Neural progenitor cell (in vitro differentiated cells): ENCODE measurements around the gene SCAF8. TPM values are rescaled to one million over a fixed set of nuclear protein-coding genes. Genes with fewer than 3 reads are reported as not detected.
A peak's percentile ranks its signal among the peaks of the same experiment; 100 is the strongest.

Experiments used
- DNase-seq: peaks from one replicate; pipeline ENCODE4 v3.0.0-alpha.2; 2016; ENCODE audit warnings: low spot score
- H2AFZ ChIP-seq: fragments of 200-600 bp; sonication (generic); replicated peaks from 2 replicates; pipeline ENCODE4 v1.6.1; 2016; ENCODE audit warnings: antibody characterized with exemption
- H3F3A ChIP-seq: fragments of 200-600 bp; sonication (generic); 2 replicates; pipeline ENCODE4 v1.6.1; 2016; ENCODE audit warnings: antibody characterized with exemption, low read depth
- H3K27ac ChIP-seq: fragments of 200-600 bp; sonication (generic); 2 replicates; pipeline ENCODE4 v1.5.1; 2016; ENCODE audit warnings: mild to moderate bottlenecking
- H3K27me3 ChIP-seq: fragments of 200-600 bp; sonication (generic); 2 replicates; pipeline ENCODE4 v1.6.1; 2016; ENCODE audit warnings: mild to moderate bottlenecking, moderate library complexity
- H3K36me3 ChIP-seq: fragments of 200-600 bp; sonication (generic); 2 replicates; pipeline ENCODE4 v1.5.1; 2016
- H3K4me1 ChIP-seq: fragments of 200-600 bp; sonication (generic); 2 replicates; pipeline ENCODE4 v1.6.1; 2016; ENCODE audit warnings: mixed run types
- H3K4me2 ChIP-seq: fragments of 200-600 bp; sonication (generic); 2 replicates; pipeline ENCODE4 v1.6.1; 2016
- H3K4me3 ChIP-seq: fragments of 200-600 bp; sonication (generic); 2 replicates; pipeline ENCODE4 v1.5.1; 2016
- H3K79me2 ChIP-seq: fragments of 200-600 bp; sonication (generic); 2 replicates; pipeline ENCODE4 v1.6.1; 2016; ENCODE audit warnings: low read depth
- H3K9ac ChIP-seq: fragments of 200-600 bp; sonication (generic); 2 replicates; pipeline ENCODE4 v1.6.1; 2016
- H3K9me3 ChIP-seq: fragments of 200-600 bp; sonication (generic); 2 replicates; pipeline ENCODE4 v1.5.1; 2016; ENCODE audit warnings: low read depth
- H4K20me1 ChIP-seq: fragments of 200-600 bp; sonication (generic); 2 replicates; pipeline ENCODE4 v1.6.1; 2016; ENCODE audit warnings: low read depth
- H3K27ac Mint-ChIP-seq: 3 replicates; pipeline ENCODE4 v1.8.0; 2021; ENCODE audit warnings: mixed read lengths
- H3K27me3 Mint-ChIP-seq: 2 replicates; pipeline ENCODE4 v1.8.0; 2022; ENCODE audit warnings: low read depth, mild to moderate bottlenecking, inconsistent platforms, moderate library complexity, mixed read lengths; ENCODE audit not compliant: insufficient read depth
- H3K36me3 Mint-ChIP-seq: 3 replicates; pipeline ENCODE4 v1.8.0; 2021; ENCODE audit warnings: mixed read lengths
- H3K4me1 Mint-ChIP-seq: 3 replicates; pipeline ENCODE4 v1.8.0; 2021; ENCODE audit warnings: mixed read lengths
- H3K4me3 Mint-ChIP-seq: 3 replicates; pipeline ENCODE4 v1.8.0; 2021; ENCODE audit warnings: mild to moderate bottlenecking, moderate library complexity, mixed read lengths
- H3K9me3 Mint-ChIP-seq: 3 replicates; pipeline ENCODE4 v1.8.0; 2020; ENCODE audit warnings: mixed read lengths
- EZH2 ChIP-seq: fragments of 200-600 bp; sonication (generic); IDR thresholded peaks from 2 replicates; pipeline ENCODE4 v1.6.1; 2017; ENCODE audit warnings: antibody characterized with exemption, mild to moderate bottlenecking, moderate library complexity
- EZH2phosphoT487 ChIP-seq: fragments of 200-600 bp; sonication (generic); IDR thresholded peaks from 2 replicates; pipeline ENCODE4 v1.6.1; 2017; ENCODE audit warnings: antibody characterized with exemption
- total RNA-seq: library from RNA; depleted of rRNA; stranded (reverse); fragments of >200 nt; gene quantifications from 2 replicates; pipeline ENCODE4 v1.2.3, GENCODE V29; 2015; ENCODE audit warnings: low replicate concordance
- TF ChIP-seq, protein P1 (sequence below): fragments of 200-600 bp; sonication (generic); IDR thresholded peaks from 2 replicates; pipeline ENCODE4 v1.5.1; 2017; ENCODE audit warnings: antibody characterized with exemption, mild to moderate bottlenecking

SCAF8 gene
- total RNA-seq, 1 donor from 2014 or later: 62.1 TPM

DNA sequence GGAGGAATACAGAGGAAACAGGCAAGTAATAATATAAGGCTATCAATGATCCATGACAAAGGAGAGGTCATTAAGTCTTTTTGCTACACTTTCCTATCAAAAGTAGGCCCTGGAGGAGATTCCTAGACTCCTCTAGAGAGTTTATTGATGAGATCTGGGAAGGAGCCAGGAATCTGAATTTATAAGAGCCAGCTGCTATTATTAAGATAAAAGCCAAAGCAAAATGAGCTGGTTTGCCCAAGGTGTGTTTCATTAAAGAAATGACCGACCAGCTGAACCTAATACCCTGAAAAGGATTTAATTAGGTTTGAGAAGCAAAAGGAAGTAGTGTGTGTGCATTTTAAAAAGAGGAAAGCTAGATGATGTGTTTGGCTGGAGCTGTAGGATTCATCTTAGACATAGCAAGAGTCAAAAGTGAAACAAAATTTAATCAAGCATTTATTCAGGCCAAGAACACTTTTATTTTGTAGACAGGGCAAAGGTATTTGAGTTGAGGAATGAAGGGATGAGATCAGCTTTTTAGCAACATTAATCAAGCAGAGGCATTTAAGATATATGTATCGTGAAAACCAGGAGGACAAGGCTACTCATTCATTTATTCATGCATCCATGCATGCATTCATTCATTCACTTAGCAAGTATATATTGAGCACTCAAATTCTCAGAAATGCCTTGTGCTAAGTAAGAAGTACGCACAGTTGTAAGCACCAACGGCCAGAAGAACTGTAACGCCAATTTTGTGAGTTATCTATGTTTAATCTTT, 43.5 kb upstream of the SCAF8 start:
- Mint-ChIP-seq H3K4me3 (no peak overlapping the region), H3K4me1 (peaks cover 6% of the 10 kb centered on the region), H3K27me3 (no peaks in the 10 kb centered on the region), H3K27ac (no peak overlapping the region), H3K9me3 (peaks cover 8% of the 10 kb centered on the region), H3K36me3 (no peaks in the 10 kb centered on the region)
- DNase-seq: no peak
- no peaks in the 10 kb centered on the region for H3F3A ChIP-seq
- no peak overlapping the region for H3K9ac ChIP-seq
- no peak overlapping the region for H3K27ac ChIP-seq
- no peak overlapping the region for H3K4me2 ChIP-seq
- no peaks in the 10 kb centered on the region for H4K20me1 ChIP-seq
- H2AFZ ChIP-seq: no peak overlapping the region
- H3K36me3 ChIP-seq: no peaks in the 10 kb centered on the region
- no peaks in the 10 kb centered on the region for H3K79me2 ChIP-seq
- TF ChIP-seq EZH2phosphoT487 (no peak), EZH2 (no peak)
- TF ChIP-seq, protein P1, sequence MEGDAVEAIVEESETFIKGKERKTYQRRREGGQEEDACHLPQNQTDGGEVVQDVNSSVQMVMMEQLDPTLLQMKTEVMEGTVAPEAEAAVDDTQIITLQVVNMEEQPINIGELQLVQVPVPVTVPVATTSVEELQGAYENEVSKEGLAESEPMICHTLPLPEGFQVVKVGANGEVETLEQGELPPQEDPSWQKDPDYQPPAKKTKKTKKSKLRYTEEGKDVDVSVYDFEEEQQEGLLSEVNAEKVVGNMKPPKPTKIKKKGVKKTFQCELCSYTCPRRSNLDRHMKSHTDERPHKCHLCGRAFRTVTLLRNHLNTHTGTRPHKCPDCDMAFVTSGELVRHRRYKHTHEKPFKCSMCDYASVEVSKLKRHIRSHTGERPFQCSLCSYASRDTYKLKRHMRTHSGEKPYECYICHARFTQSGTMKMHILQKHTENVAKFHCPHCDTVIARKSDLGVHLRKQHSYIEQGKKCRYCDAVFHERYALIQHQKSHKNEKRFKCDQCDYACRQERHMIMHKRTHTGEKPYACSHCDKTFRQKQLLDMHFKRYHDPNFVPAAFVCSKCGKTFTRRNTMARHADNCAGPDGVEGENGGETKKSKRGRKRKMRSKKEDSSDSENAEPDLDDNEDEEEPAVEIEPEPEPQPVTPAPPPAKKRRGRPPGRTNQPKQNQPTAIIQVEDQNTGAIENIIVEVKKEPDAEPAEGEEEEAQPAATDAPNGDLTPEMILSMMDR: no peak
- no peaks in the 10 kb centered on the region for H3K4me1 ChIP-seq
- no peak overlapping the region for H3K4me3 ChIP-seq
- no peaks in the 10 kb centered on the region for H3K9me3 ChIP-seq
- H3K27me3 ChIP-seq: no peaks in the 10 kb centered on the region

DNA sequence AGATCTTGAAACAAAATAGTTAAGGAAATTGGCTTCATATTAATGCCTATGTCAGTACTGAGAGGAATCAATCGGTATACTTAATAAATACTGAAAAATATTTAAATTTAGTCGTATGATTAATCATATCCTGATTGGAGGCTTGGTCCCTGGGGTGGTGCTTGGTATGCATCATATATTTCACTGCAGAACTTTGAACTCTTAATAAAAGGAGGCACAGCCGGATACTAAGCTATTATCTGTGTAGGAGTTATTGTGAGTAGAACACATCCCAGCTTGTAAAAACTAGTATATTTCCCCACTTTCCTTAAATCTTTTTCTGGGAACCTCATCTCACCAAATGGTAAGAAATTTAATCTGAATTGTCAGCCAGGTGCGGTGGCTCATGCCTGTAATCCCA, 42.4 kb upstream of the SCAF8 start:
- no peak overlapping the region for H3K4me3 ChIP-seq
- H3K4me2 ChIP-seq: no peak overlapping the region
- H2AFZ ChIP-seq: no peak overlapping the region
- no peak overlapping the region for H3K9ac ChIP-seq
- no peak for DNase-seq
- Mint-ChIP-seq H3K4me1 (peaks cover 6% of the 10 kb centered on the region), H3K9me3 (peaks cover 7% of the 10 kb centered on the region), H3K27ac (no peak overlapping the region), H3K36me3 (no peaks in the 10 kb centered on the region), H3K4me3 (no peak overlapping the region), H3K27me3 (no peaks in the 10 kb centered on the region)
- H3K27me3 ChIP-seq: no peaks in the 10 kb centered on the region
- no peaks in the 10 kb centered on the region for H3K79me2 ChIP-seq
- H3K36me3 ChIP-seq: no peaks in the 10 kb centered on the region
- no peak overlapping the region for H3K27ac ChIP-seq
- TF ChIP-seq EZH2phosphoT487: no peak
- no peaks in the 10 kb centered on the region for H3K9me3 ChIP-seq
- H4K20me1 ChIP-seq: no peaks in the 10 kb centered on the region
- H3K4me1 ChIP-seq: no peaks in the 10 kb centered on the region
- H3F3A ChIP-seq: no peaks in the 10 kb centered on the region

GRCh38 chr6:154696661-154697060, 36.6 kb upstream of the SCAF8 start:
- no peaks in the 10 kb centered on the region for H3K9me3 Mint-ChIP-seq

DNA sequence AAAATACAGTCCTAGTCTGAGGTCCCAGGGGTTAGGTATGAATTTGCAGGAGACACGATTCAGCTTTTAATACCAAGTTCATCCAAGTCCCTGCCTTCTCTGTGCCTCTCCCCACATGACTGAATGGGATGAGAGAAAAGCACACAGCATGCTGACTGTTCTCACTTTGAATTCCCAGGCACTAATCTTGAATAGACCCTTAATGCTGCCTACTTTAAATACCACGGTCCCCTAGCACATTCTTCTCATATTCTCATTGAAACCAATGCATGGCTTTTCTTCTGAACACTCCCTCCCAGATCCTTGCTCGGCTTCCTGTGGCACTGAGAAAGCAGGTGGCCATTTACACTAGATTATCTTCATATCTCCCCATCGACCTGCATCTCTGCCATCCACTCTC, 30.1 kb upstream of the SCAF8 start:
- H3K36me3 ChIP-seq: no peaks in the 10 kb centered on the region
- peak; percentile 29 for DNase-seq
- Mint-ChIP-seq H3K9me3 (no peaks in the 10 kb centered on the region), H3K27me3 (peaks cover 4% of the 10 kb centered on the region), H3K36me3 (no peaks in the 10 kb centered on the region), H3K4me1 (peaks cover 15% of the 10 kb centered on the region), H3K4me3 (no peak overlapping the region), H3K27ac (no peak overlapping the region)
- no peak overlapping the region for H2AFZ ChIP-seq
- H3K27me3 ChIP-seq: no peaks in the 10 kb centered on the region
- H3K27ac ChIP-seq: no peak overlapping the region
- H3K4me3 ChIP-seq: no peak overlapping the region
- H3F3A ChIP-seq: no peaks in the 10 kb centered on the region
- no peaks in the 10 kb centered on the region for H3K9me3 ChIP-seq
- no peak for TF ChIP-seq EZH2phosphoT487
- TF ChIP-seq, protein P1: no peak
- TF ChIP-seq EZH2: no peak
- no peak overlapping the region for H3K9ac ChIP-seq
- H3K4me1 ChIP-seq: peaks cover 3% of the 10 kb centered on the region
- no peaks in the 10 kb centered on the region for H4K20me1 ChIP-seq
- no peaks in the 10 kb centered on the region for H3K79me2 ChIP-seq
- no peak overlapping the region for H3K4me2 ChIP-seq

More at GRCh38 chr6:154696661-154697060, 36.6 kb upstream of the SCAF8 start:
- no peaks in the 10 kb centered on the region for H3K27me3 Mint-ChIP-seq
- H3K4me1 Mint-ChIP-seq: peaks cover 3% of the 10 kb centered on the region
- H3K9me3 ChIP-seq: no peaks in the 10 kb centered on the region
- H3K4me3 Mint-ChIP-seq: no peak overlapping the region
- no peak overlapping the region for H3K27ac ChIP-seq
- H3K36me3 ChIP-seq: no peaks in the 10 kb centered on the region
- H3K27me3 ChIP-seq: no peaks in the 10 kb centered on the region
- H3K79me2 ChIP-seq: no peaks in the 10 kb centered on the region
- no peak overlapping the region for H3K9ac ChIP-seq
- no peaks in the 10 kb centered on the region for H3K4me1 ChIP-seq
- TF ChIP-seq, protein P1: no peak
- TF ChIP-seq EZH2phosphoT487: no peak
- H3K36me3 Mint-ChIP-seq: no peaks in the 10 kb centered on the region
- DNase-seq: no peak
- no peak overlapping the region for H3K4me3 ChIP-seq
- H3F3A ChIP-seq: no peaks in the 10 kb centered on the region
- no peak overlapping the region for H3K4me2 ChIP-seq
- H3K27ac Mint-ChIP-seq: no peak overlapping the region
- no peak overlapping the region for H2AFZ ChIP-seq
- H4K20me1 ChIP-seq: no peaks in the 10 kb centered on the region
